ENCODE measurements around the gene ACSBG1.
"Not testable (repeated sequence)": the region's sequence is repeated elsewhere in the genome, so short reads cannot be mapped to it uniquely, and the experiment has no call there.

The ACSBG1 gene

DNA sequence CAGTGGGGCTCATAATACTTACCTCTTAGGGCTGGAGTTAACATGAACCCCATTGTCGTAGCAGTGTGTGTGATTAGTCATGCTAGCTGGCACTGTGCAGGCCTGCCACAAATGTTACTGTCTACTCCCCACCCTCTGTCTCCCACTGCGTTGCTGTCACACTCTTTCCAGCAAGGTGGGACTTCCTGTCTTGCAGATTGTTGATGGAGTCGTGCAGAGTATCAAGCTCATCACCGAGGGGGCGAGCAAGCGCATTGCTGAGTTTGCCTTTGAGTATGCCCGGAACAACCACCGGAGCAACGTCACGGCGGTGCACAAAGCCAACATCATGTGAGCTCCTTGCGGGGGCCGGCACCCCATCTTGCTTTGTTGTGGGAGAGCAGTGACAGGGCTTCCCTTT, 72.3 kb downstream of the ACSBG1 start:
- no peak for DNase-seq

- no peak for DNase-seq
These were observed 75.0 kb downstream of the ACSBG1 start for GRCh38 chr15:78159395-78159794.

GRCh38 chr15:78157203-78157602, 77.2 kb downstream of the ACSBG1 start:
- DNase-seq: no peak

- no peak for DNase-seq
These were observed 77.7 kb downstream of the ACSBG1 start for GRCh38 chr15:78156653-78157052.

DNA sequence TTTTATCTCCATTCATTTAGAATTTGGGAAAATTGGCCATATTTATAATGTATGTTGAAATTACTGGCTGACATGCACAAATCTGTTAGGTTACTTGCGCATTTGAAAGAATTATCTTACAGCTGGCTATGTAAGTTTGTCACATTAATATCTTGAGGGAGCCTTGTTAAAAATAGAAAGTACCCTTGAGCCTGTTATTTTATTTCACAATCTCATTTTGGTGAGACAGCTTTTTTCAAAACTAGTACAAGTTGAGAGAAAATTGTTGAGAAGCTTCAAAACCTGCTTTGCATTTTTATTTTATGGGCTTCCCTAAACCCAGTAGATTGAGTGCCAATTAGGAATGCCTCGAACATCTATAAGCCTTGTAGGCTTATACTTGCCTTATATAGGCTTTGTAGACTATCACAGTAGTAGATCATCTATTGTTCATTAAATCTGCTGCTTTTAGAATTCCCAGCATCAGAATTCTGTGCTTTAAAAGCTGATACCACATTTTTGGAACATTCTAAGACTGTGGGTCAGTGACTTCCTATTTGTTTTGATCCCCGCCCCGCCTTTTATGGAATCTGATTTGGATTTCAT, 78.9 kb downstream of the ACSBG1 start:
- no peak for DNase-seq

DNA sequence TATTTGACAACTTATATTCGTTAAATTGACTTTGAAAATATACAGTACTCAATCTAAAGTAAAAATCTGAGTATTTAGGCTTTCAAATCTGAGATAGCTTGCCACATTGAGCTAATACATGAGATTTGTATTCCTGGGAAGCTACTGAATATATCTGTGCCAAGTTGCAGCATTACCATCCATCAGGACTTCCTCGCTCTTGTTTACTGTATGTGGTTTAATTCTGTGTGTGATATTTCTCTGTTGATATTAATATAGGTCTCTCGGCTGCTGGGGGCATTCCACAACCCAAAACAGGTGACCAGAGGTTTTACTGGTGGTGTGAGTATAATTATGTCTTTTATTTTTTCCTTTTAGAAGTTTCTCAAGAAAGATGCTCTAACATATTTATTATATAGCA, 79.4 kb downstream of the ACSBG1 start:
- DNase-seq: no peak

GRCh38 chr15:78151075-78151474, 83.3 kb downstream of the ACSBG1 start:
- DNase-seq: not testable (repeated sequence)

GRCh38 chr15:78149805-78150751, 84.3 kb downstream of the ACSBG1 start:
- peak; percentile 18 for DNase-seq

GRCh38 chr15:78149068-78149804, 85.1 kb downstream of the ACSBG1 start, which contains the start of gene IDH3A:
Gene IDH3A, plus strand, starts transcription at chr15:78149362. Its CDS starts 42 bp downstream, at chr15:78149404.
- peak; percentile 96 for DNase-seq

DNA sequence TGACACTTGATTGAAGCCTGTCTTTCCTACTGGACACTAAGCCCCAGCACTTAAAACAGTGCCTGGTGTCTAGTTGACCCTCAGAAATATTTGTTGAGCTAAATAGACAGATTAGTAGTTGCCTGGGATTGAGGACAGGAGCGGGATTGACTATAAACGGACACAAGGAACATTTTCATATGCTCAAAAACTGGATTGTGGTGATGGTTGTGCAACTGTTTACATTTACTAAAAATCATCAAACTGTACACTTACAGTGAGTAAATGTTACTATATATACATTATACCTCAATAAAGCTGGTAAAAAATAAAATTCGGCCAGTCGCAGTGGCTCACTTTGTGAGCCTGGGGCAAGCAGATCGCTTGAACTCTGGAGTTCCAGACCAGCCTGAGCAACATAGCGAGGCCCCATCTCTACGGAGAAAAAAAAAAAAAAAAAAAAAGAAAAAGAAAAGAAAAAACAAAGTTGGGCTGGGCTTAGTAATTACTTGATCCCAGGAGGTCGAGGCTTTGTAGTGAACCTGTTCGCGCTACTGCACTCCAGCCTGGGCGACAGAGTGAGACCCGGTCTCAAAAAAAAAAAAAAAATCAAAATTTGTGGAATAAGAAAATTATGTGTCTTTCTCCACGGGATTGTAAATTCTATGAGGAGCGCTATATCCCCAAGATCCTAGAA, 85.8 kb downstream of the ACSBG1 start:
- no peak for DNase-seq

GRCh38 chr15:78147566-78147965, 86.8 kb downstream of the ACSBG1 start:
- no peak for DNase-seq

GRCh38 chr15:78146425-78147154, 87.8 kb downstream of the ACSBG1 start:
- no peak for DNase-seq

DNA sequence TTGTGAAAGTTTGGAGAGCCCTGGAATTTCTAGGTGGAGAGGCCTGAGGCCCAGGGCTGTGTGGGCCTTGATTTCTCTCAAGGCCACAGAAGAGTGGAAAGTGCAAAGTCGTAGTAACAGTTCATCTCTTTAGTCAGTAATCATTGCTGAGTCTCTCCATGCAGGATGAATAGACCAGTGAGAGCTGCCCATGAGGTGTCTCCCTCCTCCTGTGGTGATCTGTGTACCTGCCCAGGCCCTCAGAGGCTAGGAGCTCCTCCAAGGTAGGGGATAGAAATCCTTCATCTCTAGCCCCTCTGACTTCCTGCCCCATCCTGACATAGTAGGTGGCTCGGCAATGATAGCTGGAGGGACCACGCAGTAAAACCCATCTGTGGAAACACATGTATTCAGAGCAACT, 92.0 kb downstream of the ACSBG1 start:
- DNase-seq: no peak

GRCh38 chr15:78140292-78140691, 94.1 kb downstream of the ACSBG1 start:
- DNase-seq: no peak

DNA sequence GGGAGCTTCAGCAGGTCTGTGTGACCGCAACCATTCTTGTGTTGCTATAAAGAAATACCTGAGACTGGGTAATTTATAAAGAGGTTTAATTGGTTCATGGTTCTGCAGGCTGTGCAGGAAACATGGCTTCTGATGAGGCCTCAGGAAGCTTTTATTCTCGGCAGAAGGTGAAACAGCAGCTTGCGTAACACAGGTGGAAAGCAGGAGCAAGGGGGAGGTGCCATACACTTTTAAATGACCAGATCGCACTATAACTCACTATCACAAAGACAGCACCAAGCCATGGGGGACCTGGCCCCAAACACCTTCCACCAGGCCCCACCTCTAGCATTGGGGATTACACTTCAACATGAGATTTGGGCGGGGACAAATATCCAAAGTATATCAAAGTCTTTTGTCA, 94.8 kb downstream of the ACSBG1 start:
- DNase-seq: no peak

DNA sequence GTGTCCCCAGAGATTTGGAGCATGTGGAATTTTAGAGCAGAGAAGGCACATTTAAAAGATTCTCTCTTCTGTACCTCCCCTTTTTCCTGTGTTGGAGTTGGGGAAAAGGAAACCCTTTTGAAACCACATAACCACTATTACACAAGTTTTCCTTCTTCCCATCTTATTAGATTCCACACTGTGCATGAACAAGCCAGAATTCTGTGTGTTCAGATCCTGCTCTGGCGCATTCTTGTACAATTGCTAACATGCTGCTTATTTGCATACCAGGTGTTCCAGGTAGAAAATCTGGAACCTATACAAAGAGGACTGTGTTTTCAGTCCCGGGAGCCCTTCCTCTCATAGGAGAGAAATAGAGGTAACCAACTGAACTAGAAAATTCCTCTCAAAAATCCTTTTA, 100.6 kb downstream of the ACSBG1 start:
- no peak for DNase-seq

- DNase-seq: peak; percentile 69
These were observed 102.9 kb downstream of the ACSBG1 start, which contains the start of gene CIB2 for GRCh38 chr15:78131295-78132061. Gene CIB2, minus strand, starts transcription at chr15:78131445. Its CDS starts 230 bp downstream, at chr15:78131215.

DNA sequence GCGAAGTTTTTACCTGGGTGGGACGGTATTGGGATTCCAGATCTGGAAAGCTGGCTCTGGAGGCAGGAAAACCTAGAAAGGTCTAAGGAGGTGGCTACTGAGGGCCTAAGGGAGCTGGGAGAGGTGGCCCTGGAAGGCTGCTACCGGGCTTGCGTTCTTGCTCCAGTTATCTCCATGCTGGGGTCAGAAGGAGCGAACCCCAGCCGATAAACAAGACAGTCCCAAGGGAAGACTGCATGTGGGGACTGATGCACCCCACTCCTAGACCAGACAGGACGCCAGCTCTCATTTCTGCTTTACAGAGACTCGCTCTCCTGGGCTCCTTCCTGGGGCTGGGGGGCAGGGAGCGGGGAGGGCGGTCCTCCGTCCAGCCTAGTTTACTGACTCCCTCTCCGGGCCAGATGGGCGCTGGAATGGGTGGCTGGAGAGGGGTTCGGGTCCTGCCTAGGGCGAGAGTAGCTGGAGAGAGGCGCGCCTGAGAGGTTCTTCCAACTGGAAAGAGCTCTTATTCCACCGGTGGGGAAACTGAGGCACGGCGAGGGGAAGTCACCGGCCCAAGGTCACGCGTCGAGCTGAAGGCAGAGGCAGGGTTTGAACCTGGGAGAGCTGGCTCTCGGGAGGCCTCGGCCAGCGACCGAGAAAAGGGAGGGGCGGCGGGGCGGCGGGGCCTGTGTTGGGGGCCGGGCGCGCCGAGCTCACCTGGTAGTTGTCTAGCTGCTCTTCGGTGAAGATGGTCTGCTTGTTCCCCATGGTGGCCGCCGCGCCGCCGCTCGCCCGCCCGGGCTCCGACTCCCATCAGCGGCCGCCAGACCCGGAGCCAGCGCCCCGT, 103.7 kb downstream of the ACSBG1 start:
- no peak for DNase-seq

DNA sequence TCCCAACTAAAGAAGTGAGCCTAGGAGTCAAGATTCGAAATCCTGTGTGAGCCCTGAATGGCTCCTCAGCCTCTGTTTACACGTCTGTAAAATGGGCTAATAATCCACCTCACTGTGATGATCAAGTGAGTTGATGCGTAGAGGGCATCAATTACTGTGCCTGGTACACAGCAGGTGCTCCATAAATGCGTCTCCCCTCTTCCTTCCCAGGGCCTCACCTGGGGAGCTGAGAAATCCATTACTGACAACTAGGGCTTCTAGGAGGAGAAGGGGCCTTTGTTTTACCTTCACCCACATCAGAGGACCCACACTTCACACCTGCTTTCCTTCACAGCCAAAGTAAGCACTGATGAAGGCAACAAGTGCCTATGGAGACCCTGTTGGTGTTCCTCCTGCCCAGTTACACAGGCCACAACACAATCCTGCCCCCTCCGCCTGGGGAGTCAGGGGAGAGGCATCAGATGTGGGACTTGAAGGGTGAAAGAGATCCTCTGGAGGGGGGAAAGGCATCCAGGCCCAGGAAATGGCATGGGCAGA, 104.5 kb downstream of the ACSBG1 start:
- no peak for DNase-seq
